HepG2 (cell line): ENCODE data around the gene GHR. TPM values are rescaled to one million over a fixed set of nuclear protein-coding genes. Genes with fewer than 3 reads are reported as not detected.

Source experiments
- ATAC-seq: fragments of 200-7000 bp; cut with Tn5 transposase; 3 replicates; pipeline ENCODE4 v1.9.1; 2020; ENCODE audit warnings: mild to moderate bottlenecking, moderate library complexity
- BruUV-seq: library from RNA; stranded (reverse); fragments of 400-500 nt; replicated peaks from 2 replicates; lab custom pipeline; 2021; lab: Mats Ljungman, UMichigan
- CTCF ChIA-PET: fragments of 300-600 bp; formaldehyde crosslinking; extraction: SDS; loops from one replicate; lab custom pipeline; 2021; ENCODE audit warnings: low total read pairs, inconsistent platforms, low intra/inter-chr PET ratio; lab: Yijun Ruan, JAX
- POLR2A ChIA-PET: fragments of 350-600 bp; sonication (Branson Sonifier 250); formaldehyde crosslinking; loops from one replicate; lab custom pipeline; 2020; ENCODE audit warnings: antibody characterized with exemption, inconsistent platforms; lab: Yijun Ruan, JAX
- DNase-seq: peaks from one replicate; pipeline ENCODE4 v3.0.0-alpha.2; 2015; ENCODE audit warnings: low spot score
- FAIRE-seq: peaks from 3 replicates; lab custom pipeline; 2011; peaks lifted over from hg19 to GRCh38; lab: Jason Lieb, UNC
- H2AFZ ChIP-seq: one replicate; pipeline ENCODE4 v1.6.1; 2011; ENCODE audit warnings: low read length, inconsistent platforms
- H3K27ac ChIP-seq: fragments of 300-600 bp; 3 replicates; pipeline ENCODE4 v1.8.0; 2011; ENCODE audit warnings: mixed run types, mild to moderate bottlenecking, mixed read lengths, low read length, inconsistent platforms; ENCODE audit not compliant: insufficient read depth; ENCODE audit errors: extremely low read length
- H3K27me3 ChIP-seq, 2 experiments: fragments of 200-600 bp in 1 of 2; 2 replicates in 1 of 2; 3 replicates in 1 of 2; pipeline versions ENCODE4 v1.6.0 to v1.8.0; 2011; ENCODE audit warnings: low read length in 2 of 2, mild to moderate bottlenecking in 2 of 2, moderate library complexity in 2 of 2, inconsistent platforms in 1 of 2; ENCODE audit not compliant: insufficient read depth in 2 of 2, control insufficient read depth in 1 of 2
- H3K36me3 ChIP-seq, 2 experiments: fragments of 200-600 bp in 1 of 2; replicated peaks in 1 of 2; 2 replicates in 1 of 2; 3 replicates in 1 of 2; pipeline versions ENCODE4 v1.5.1 to v1.8.0; 2011; ENCODE audit warnings: low read length in 2 of 2, inconsistent platforms in 1 of 2; ENCODE audit not compliant: insufficient read depth in 2 of 2, control insufficient read depth in 1 of 2
- H3K4me1 ChIP-seq: 2 replicates; pipeline ENCODE4 v1.5.1; 2012; ENCODE audit warnings: low read length, inconsistent platforms; ENCODE audit not compliant: insufficient read depth
- H3K4me2 ChIP-seq: 2 replicates; pipeline ENCODE4 v1.6.0; 2011; ENCODE audit warnings: low read depth, low read length, inconsistent platforms
- H3K4me3 ChIP-seq, 3 experiments: fragments of 200-600 bp in 1 of 3; sonication (generic), shearing (Covaris generic) in 1 of 3; replicated peaks in 1 of 3; 2 replicates each; pipeline ENCODE4 v1.5.1; 2011 to 2016; ENCODE audit warnings: low read length in 3 of 3, inconsistent platforms in 2 of 3, low read depth in 2 of 3, mild to moderate bottlenecking in 2 of 3, control low read depth in 1 of 3, mixed read lengths in 1 of 3; ENCODE audit not compliant: insufficient read depth in 1 of 3
- H3K79me2 ChIP-seq: one replicate; pipeline ENCODE4 v1.6.1; 2011; ENCODE audit warnings: low read length, inconsistent platforms; ENCODE audit not compliant: insufficient read depth
- H3K9ac ChIP-seq: 2 replicates; pipeline ENCODE4 v1.6.0; 2011; ENCODE audit warnings: mild to moderate bottlenecking, low read depth, low read length, inconsistent platforms; ENCODE audit not compliant: insufficient read depth
- H3K9me3 ChIP-seq: 2 replicates; pipeline ENCODE4 v1.5.1; 2012; ENCODE audit warnings: mild to moderate bottlenecking, low read length
- H4K20me1 ChIP-seq: 2 replicates; pipeline ENCODE4 v1.6.0; 2011; ENCODE audit warnings: inconsistent platforms, mild to moderate bottlenecking, low read length, moderate library complexity; ENCODE audit not compliant: insufficient read depth
- ARID2 ChIP-seq: sonication (generic); formaldehyde crosslinking; IDR thresholded peaks from 2 replicates; pipeline ENCODE4 v1.8.1; 2022; ENCODE audit warnings: mild to moderate bottlenecking, missing genetic modification reagents, borderline replicate concordance
- RFX3 ChIP-seq: IDR thresholded peaks from 2 replicates; pipeline ENCODE4 v1.6.1; 2016; ENCODE audit warnings: missing biosample characterization, missing genetic modification reagents
- STAG1 ChIP-seq: sonication (generic); formaldehyde crosslinking; IDR thresholded peaks from 2 replicates; pipeline ENCODE4 v1.4.0; 2020; ENCODE audit warnings: missing genetic modification reagents
- SUZ12 ChIP-seq: fragments of 150-350 bp; IDR thresholded peaks from 2 replicates; pipeline ENCODE4 v1.6.1; 2014; ENCODE audit warnings: low read depth, low read length
- TARDBP ChIP-seq: sonication (generic); formaldehyde crosslinking; IDR thresholded peaks from 2 replicates; pipeline ENCODE4 v1.8.0; 2022; ENCODE audit warnings: mild to moderate bottlenecking, missing genetic modification reagents
- TEAD3 ChIP-seq: optimal IDR thresholded peaks from 2 replicates; pipeline ENCODE3; 2016; ENCODE audit warnings: borderline replicate concordance
- ZFP36L2 ChIP-seq: sonication (generic); formaldehyde crosslinking; IDR thresholded peaks from 2 replicates; pipeline ENCODE4 v1.4.0; 2020; ENCODE audit warnings: missing genetic modification reagents
- WGBS: methylation state at CpG from one replicate; pipeline ENCODE4 v1.1.6; 2017; ENCODE audit warnings: low lambda C conversion rate; 5-methylcytosine and 5-hydroxymethylcytosine counted together
- in situ Hi-C: cut with HindIII; loops from 2 replicates; pipeline ENCODE4 v1.10.0; 2017; ENCODE audit warnings: low pct_unique_long_range_greater_than_20kb; ENCODE audit not compliant: extremely low pct_ligation_motif_present
- intact Hi-C: fragments of 100-400 bp; cut with micrococcal nuclease; formaldehyde crosslinking; loops from one replicate; pipeline ENCODE4 v1.10.0; 2022; ENCODE audit not compliant: unreplicated experiment
- polyA plus RNA-seq, 8 experiments: library from polyadenylated mRNA; depleted of rRNA in 3 of 8; stranded (reverse) in 7 of 8; unstranded in 1 of 8; fragments of >200 nt; fragmentation: Illumina TruSeq in 4 of 8; extraction: Trizol in 4 of 8; gene quantifications; 2 replicates each; pipeline versions ENCODE4 v1.2.1 to v1.2.3, GENCODE V29; 2011 to 2016; ENCODE audit warnings: low read depth in 4 of 8, missing spikeins in 1 of 8, mixed read lengths in 1 of 8; ENCODE audit not compliant: insufficient read depth in 1 of 8
- total RNA-seq, 5 experiments: library from RNA; depleted of rRNA; stranded (reverse); fragments of >200 nt; fragmentation: Illumina TruSeq; extraction: Trizol; gene quantifications; 2 replicates each; pipeline ENCODE4 v1.2.3, GENCODE V29; 2016; ENCODE audit warnings: low read depth in 1 of 5
- TF ChIP-seq, protein P1 (sequence below): sonication (generic); formaldehyde crosslinking; IDR thresholded peaks from 2 replicates; pipeline ENCODE4 v1.4.0; 2020; ENCODE audit warnings: mild to moderate bottlenecking, missing genetic modification reagents
- TF ChIP-seq, protein P2 (sequence below): sonication (generic); formaldehyde crosslinking; conservative IDR thresholded peaks from 2 replicates; pipeline ENCODE4 v1.4.0; 2020; ENCODE audit warnings: missing genetic modification reagents
- TF ChIP-seq, protein P3 (sequence below): sonication (generic); formaldehyde crosslinking; IDR thresholded peaks from 2 replicates; pipeline ENCODE4 v1.4.0; 2020; ENCODE audit warnings: mild to moderate bottlenecking, missing genetic modification reagents

The GHR gene
- total and polyA plus RNA-seq, 2 of the 13 experiments (the other 11 are each of a cell fraction or from before 2014, with no cell fraction given): 0.07 TPM; not detected in 1

DNA sequence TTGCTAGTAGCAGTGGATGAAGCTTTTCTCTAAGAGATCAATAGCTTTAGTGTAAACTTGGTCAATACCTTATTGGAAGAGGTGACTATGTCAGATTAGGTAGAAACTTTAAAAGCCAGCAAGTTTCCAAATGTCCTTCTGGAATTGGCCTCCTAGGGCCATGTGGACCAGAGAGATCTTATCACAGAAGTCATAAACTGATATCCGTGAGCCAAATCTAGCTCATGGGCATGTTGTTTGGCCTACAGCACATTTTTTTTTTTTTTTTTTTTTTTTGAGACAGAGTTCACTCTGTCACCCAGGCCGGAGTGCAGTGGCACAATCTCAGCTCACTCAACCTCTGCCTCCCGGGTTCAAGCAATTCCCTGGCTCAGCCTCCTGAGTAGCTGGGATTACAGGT, 175.9 kb downstream of the GHR start:
- no peak for ATAC-seq
- no peaks in the 10 kb centered on the region for H3K9me3 ChIP-seq
- no peak overlapping the region for H3K9ac ChIP-seq
- TF ChIP-seq, protein P1, sequence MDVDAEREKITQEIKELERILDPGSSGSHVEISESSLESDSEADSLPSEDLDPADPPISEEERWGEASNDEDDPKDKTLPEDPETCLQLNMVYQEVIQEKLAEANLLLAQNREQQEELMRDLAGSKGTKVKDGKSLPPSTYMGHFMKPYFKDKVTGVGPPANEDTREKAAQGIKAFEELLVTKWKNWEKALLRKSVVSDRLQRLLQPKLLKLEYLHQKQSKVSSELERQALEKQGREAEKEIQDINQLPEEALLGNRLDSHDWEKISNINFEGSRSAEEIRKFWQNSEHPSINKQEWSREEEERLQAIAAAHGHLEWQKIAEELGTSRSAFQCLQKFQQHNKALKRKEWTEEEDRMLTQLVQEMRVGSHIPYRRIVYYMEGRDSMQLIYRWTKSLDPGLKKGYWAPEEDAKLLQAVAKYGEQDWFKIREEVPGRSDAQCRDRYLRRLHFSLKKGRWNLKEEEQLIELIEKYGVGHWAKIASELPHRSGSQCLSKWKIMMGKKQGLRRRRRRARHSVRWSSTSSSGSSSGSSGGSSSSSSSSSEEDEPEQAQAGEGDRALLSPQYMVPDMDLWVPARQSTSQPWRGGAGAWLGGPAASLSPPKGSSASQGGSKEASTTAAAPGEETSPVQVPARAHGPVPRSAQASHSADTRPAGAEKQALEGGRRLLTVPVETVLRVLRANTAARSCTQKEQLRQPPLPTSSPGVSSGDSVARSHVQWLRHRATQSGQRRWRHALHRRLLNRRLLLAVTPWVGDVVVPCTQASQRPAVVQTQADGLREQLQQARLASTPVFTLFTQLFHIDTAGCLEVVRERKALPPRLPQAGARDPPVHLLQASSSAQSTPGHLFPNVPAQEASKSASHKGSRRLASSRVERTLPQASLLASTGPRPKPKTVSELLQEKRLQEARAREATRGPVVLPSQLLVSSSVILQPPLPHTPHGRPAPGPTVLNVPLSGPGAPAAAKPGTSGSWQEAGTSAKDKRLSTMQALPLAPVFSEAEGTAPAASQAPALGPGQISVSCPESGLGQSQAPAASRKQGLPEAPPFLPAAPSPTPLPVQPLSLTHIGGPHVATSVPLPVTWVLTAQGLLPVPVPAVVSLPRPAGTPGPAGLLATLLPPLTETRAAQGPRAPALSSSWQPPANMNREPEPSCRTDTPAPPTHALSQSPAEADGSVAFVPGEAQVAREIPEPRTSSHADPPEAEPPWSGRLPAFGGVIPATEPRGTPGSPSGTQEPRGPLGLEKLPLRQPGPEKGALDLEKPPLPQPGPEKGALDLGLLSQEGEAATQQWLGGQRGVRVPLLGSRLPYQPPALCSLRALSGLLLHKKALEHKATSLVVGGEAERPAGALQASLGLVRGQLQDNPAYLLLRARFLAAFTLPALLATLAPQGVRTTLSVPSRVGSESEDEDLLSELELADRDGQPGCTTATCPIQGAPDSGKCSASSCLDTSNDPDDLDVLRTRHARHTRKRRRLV (CRISPR knock-in tag): no peak
- TF ChIP-seq STAG1 (CRISPR knock-in tag) (no peak), TEAD3 (CRISPR knock-in tag) (no peak), SUZ12 (no peak), RFX3 (no peak), ARID2 (no peak), TARDBP (CRISPR knock-in tag) (no peak), ZFP36L2 (CRISPR knock-in tag) (no peak)
- TF ChIP-seq, protein P2, sequence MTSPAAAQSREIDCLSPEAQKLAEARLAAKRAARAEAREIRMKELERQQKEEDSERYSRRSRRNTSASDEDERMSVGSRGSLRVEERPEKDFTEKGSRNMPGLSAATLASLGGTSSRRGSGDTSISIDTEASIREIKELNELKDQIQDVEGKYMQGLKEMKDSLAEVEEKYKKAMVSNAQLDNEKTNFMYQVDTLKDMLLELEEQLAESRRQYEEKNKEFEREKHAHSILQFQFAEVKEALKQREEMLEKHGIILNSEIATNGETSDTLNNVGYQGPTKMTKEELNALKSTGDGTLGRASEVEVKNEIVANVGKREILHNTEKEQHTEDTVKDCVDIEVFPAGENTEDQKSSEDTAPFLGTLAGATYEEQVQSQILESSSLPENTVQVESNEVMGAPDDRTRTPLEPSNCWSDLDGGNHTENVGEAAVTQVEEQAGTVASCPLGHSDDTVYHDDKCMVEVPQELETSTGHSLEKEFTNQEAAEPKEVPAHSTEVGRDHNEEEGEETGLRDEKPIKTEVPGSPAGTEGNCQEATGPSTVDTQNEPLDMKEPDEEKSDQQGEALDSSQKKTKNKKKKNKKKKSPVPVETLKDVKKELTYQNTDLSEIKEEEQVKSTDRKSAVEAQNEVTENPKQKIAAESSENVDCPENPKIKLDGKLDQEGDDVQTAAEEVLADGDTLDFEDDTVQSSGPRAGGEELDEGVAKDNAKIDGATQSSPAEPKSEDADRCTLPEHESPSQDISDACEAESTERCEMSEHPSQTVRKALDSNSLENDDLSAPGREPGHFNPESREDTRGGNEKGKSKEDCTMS: no peak
- TF ChIP-seq, protein P3, sequence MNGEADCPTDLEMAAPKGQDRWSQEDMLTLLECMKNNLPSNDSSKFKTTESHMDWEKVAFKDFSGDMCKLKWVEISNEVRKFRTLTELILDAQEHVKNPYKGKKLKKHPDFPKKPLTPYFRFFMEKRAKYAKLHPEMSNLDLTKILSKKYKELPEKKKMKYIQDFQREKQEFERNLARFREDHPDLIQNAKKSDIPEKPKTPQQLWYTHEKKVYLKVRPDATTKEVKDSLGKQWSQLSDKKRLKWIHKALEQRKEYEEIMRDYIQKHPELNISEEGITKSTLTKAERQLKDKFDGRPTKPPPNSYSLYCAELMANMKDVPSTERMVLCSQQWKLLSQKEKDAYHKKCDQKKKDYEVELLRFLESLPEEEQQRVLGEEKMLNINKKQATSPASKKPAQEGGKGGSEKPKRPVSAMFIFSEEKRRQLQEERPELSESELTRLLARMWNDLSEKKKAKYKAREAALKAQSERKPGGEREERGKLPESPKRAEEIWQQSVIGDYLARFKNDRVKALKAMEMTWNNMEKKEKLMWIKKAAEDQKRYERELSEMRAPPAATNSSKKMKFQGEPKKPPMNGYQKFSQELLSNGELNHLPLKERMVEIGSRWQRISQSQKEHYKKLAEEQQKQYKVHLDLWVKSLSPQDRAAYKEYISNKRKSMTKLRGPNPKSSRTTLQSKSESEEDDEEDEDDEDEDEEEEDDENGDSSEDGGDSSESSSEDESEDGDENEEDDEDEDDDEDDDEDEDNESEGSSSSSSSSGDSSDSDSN (CRISPR knock-in tag): no peak
- no peak overlapping the region for H3K27ac ChIP-seq
- H3K27me3 ChIP-seq: 0 out of 5 replicates have a peak, but pooled peaks cover 0 to 1% of the 10 kb centered on the region in 2 experiments
- H3K4me3 ChIP-seq: no peak overlapping the region
- no TSS peak for BruUV-seq
- no peaks in the 10 kb centered on the region for H3K36me3 ChIP-seq
- in situ Hi-C loops (loop anchor here (25.0 kb wide), 1 partner anchor 737 kb away; the partner anchor contains the start of gene OXCT1), intact Hi-C loops (loop anchor here (10.0 kb wide), 1 partner anchor 286 kb away; no protein-coding TSS in a partner anchor)
- H4K20me1 ChIP-seq: no peaks in the 10 kb centered on the region
- FAIRE-seq: no peak
- H3K4me1 ChIP-seq: peaks cover 22% of the 10 kb centered on the region
- ChIA-PET CTCF (no interaction called here), POLR2A (no interaction called here)
- no peak overlapping the region for H2AFZ ChIP-seq
- 40% methylated on average over 3 of the region's 3 CpGs for WGBS
- DNase-seq: no peak
- H3K4me2 ChIP-seq: no peak overlapping the region
- H3K79me2 ChIP-seq: no peaks in the 10 kb centered on the region
